HL-60 (cell line): Measurements from ENCODE around the gene AMELX.

ENCODE experiments used
- DNase-seq, 2 experiments: peaks; one replicate each; pipeline ENCODE4 v3.0.0-alpha.2; 2010 to 2020; ENCODE audit warnings: low read depth in 1 of 2, low spot score in 1 of 2
- H3K27ac ChIP-seq: fragments of 250-450 bp; sonication (Bioruptor Pico); replicated peaks from 2 replicates; pipeline ENCODE4 v1.5.1; 2020; ENCODE audit warnings: mild to moderate bottlenecking, moderate library complexity
- H3K27me3 ChIP-seq: fragments of 250-450 bp; sonication (Bioruptor Pico); 2 replicates; pipeline ENCODE4 v1.5.1; 2021; ENCODE audit warnings: mild to moderate bottlenecking, moderate library complexity; ENCODE audit not compliant: insufficient read depth, poor library complexity, severe bottlenecking
- H3K4me3 ChIP-seq: replicated peaks from 2 replicates; pipeline ENCODE4 v1.5.1; 2011; ENCODE audit warnings: mild to moderate bottlenecking, control low read depth, low read length; ENCODE audit not compliant: insufficient read depth
- CTCF ChIP-seq: IDR thresholded peaks from one replicate; pipeline ENCODE4 v1.5.1; 2011; ENCODE audit warnings: low read length, control low read depth, inconsistent platforms; ENCODE audit not compliant: insufficient read depth
- GABPA ChIP-seq: IDR thresholded peaks from 2 replicates; pipeline ENCODE4 v1.6.1; 2012; ENCODE audit warnings: low read depth
- POLR2AphosphoS5 ChIP-seq: IDR thresholded peaks from 2 replicates; pipeline ENCODE4 v1.6.1; 2012; ENCODE audit warnings: low read depth
- REST ChIP-seq: IDR thresholded peaks from 2 replicates; pipeline ENCODE4 v1.6.1; 2012; ENCODE audit warnings: low read depth; ENCODE audit not compliant: insufficient replicate concordance
- SPI1 ChIP-seq: IDR thresholded peaks from 2 replicates; pipeline ENCODE4 v1.6.1; 2012; ENCODE audit warnings: low read depth, mild to moderate bottlenecking, borderline replicate concordance

AMELX gene

GRCh38 chrX:11287505-11287904, 5.7 kb upstream of the AMELX start:
- TF ChIP-seq GABPA (no peak), SPI1 (no peak), REST (no peak), POLR2AphosphoS5 (no peak), CTCF (no peak)
- DNase-seq, result no peak
- no peak overlapping the region for H3K4me3 ChIP-seq
- H3K27ac ChIP-seq, result no peak overlapping the region
- no peaks in the 10 kb centered on the region for H3K27me3 ChIP-seq

- Histone ChIP-seq H3K27ac (no peak overlapping the region), H3K27me3 (peaks cover 7% of the 10 kb centered on the region), H3K4me3 (no peak overlapping the region)
- DNase-seq, result no peak
- TF ChIP-seq GABPA (no peak), REST (no peak), CTCF (no peak), POLR2AphosphoS5 (no peak), SPI1 (no peak)
Measured at GRCh38 chrX:11290416-11291102, 2.7 kb upstream of the AMELX start.

- TF ChIP-seq CTCF (no peak), POLR2AphosphoS5 (no peak), SPI1 (no peak), GABPA (no peak), REST (no peak)
- DNase-seq, result no peak
- no peak overlapping the region for H3K4me3 ChIP-seq
- no peak overlapping the region for H3K27ac ChIP-seq
- H3K27me3 ChIP-seq, result peaks cover 7% of the 10 kb centered on the region
Measured at GRCh38 chrX:11296051-11296450, 2.8 kb downstream of the AMELX start.
